Endothelial cell of umbilical vein (primary cell): ENCODE results near the gene MOCOS. TPM values are rescaled to one million over a fixed set of nuclear protein-coding genes. Genes with fewer than 3 reads are reported as not detected.

Experiments used
- BruUV-seq: library from RNA; stranded (reverse); fragments of 400-500 nt; replicated peaks from 2 replicates; lab custom pipeline; 2021; lab: Mats Ljungman, UMichigan
- CTCF ChIA-PET: fragments of 300-600, 350-600 bp; sonication (Branson Sonifier 250); formaldehyde crosslinking; loops from one replicate; lab custom pipeline; 2021; ENCODE audit warnings: antibody characterized with exemption, inconsistent platforms; lab: Charles Lee
- POLR2A ChIA-PET: fragments of 300-600, 350-600 bp; sonication (Branson Sonifier 250); formaldehyde crosslinking; loops from one replicate; lab custom pipeline; 2021; ENCODE audit warnings: antibody characterized with exemption, inconsistent platforms; lab: Charles Lee
- DNase-seq: peaks from one replicate; pipeline ENCODE4 v3.0.0-alpha.2; 2011; ENCODE audit warnings: low read depth, low spot score
- FAIRE-seq: peaks from 2 replicates; lab custom pipeline; 2011; peaks lifted over from hg19 to GRCh38; lab: Jason Lieb, UNC
- H2AFZ ChIP-seq: 2 replicates; pipeline ENCODE4 v1.6.0; 2012; ENCODE audit warnings: low read depth, low read length, control low read depth, inconsistent platforms
- H3K27ac ChIP-seq: 2 replicates; pipeline ENCODE4 v1.5.1; 2011; ENCODE audit warnings: low read depth, mild to moderate bottlenecking, control low read depth, low read length, moderate library complexity; ENCODE audit not compliant: insufficient read depth
- H3K27me3 ChIP-seq, 2 experiments: 2 replicates each; pipeline versions ENCODE4 v1.6.0 to v1.6.1; 2011; ENCODE audit warnings: low read length in 2 of 2, mixed read lengths in 1 of 2; ENCODE audit not compliant: control insufficient read depth in 2 of 2, insufficient read depth in 2 of 2
- H3K36me3 ChIP-seq, 2 experiments: 2 replicates in 1 of 2; 3 replicates in 1 of 2; pipeline ENCODE4 v1.5.1; 2011; ENCODE audit warnings: low read length in 2 of 2, mild to moderate bottlenecking in 1 of 2, moderate library complexity in 1 of 2; ENCODE audit not compliant: control insufficient read depth in 2 of 2, insufficient read depth in 2 of 2; ENCODE audit errors: extremely low read depth in 1 of 2
- H3K4me1 ChIP-seq: 3 replicates; pipeline ENCODE4 v1.5.1; 2011; ENCODE audit warnings: mild to moderate bottlenecking, low read length; ENCODE audit not compliant: control insufficient read depth, insufficient read depth; ENCODE audit errors: extremely low read depth
- H3K4me2 ChIP-seq: 2 replicates; pipeline ENCODE4 v1.6.1; 2011; ENCODE audit warnings: low read length, control low read depth, mixed read lengths; ENCODE audit not compliant: insufficient read depth
- H3K4me3 ChIP-seq, 3 experiments: fragments of 200-600 bp in 1 of 3; sonication (generic), shearing (Covaris generic) in 1 of 3; replicated peaks in 1 of 3; 2 replicates each; pipeline ENCODE4 v1.5.1; 2011 to 2016; ENCODE audit warnings: control low read depth in 3 of 3, low read length in 3 of 3, mild to moderate bottlenecking in 2 of 3, inconsistent platforms in 1 of 3, low read depth in 1 of 3, moderate library complexity in 1 of 3; ENCODE audit not compliant: insufficient read depth in 1 of 3
- H3K79me2 ChIP-seq: 2 replicates; pipeline ENCODE4 v1.6.0; 2012; ENCODE audit warnings: low read length, inconsistent platforms; ENCODE audit not compliant: control insufficient read depth, insufficient read depth
- H3K9ac ChIP-seq: replicated peaks from 2 replicates; pipeline ENCODE3; 2011; ENCODE audit warnings: low read length, control low read depth; ENCODE audit not compliant: insufficient read depth; ENCODE audit errors: extremely low read depth
- H3K9me1 ChIP-seq: replicated peaks from 3 replicates; pipeline ENCODE4 v1.6.0; 2011; ENCODE audit warnings: mild to moderate bottlenecking, low read length; ENCODE audit not compliant: control insufficient read depth, insufficient read depth; ENCODE audit errors: extremely low read depth
- H3K9me3 ChIP-seq: replicated peaks from 2 replicates; pipeline ENCODE4 v1.5.1; 2012; ENCODE audit warnings: low read length, inconsistent platforms; ENCODE audit not compliant: control insufficient read depth, insufficient read depth
- H4K20me1 ChIP-seq: replicated peaks from 2 replicates; pipeline ENCODE3; 2011; ENCODE audit warnings: mild to moderate bottlenecking, low read length; ENCODE audit not compliant: control insufficient read depth, insufficient read depth; ENCODE audit errors: extremely low read depth
- EZH2 ChIP-seq: IDR thresholded peaks from 2 replicates; pipeline ENCODE4 v1.6.1; 2012; ENCODE audit warnings: borderline replicate concordance, low read depth, mild to moderate bottlenecking, moderate library complexity, low read length, inconsistent platforms; ENCODE audit not compliant: severe bottlenecking
- FOS ChIP-seq: IDR thresholded peaks from 2 replicates; pipeline ENCODE4 v1.6.1; 2011; ENCODE audit warnings: mild to moderate bottlenecking, low read length, moderate library complexity, borderline replicate concordance; ENCODE audit not compliant: insufficient read depth
- GATA2 ChIP-seq: IDR thresholded peaks from 2 replicates; pipeline ENCODE4 v1.7.0; 2011; ENCODE audit warnings: low read depth, mild to moderate bottlenecking, moderate library complexity, mixed read lengths, low read length; ENCODE audit not compliant: insufficient read length, insufficient read depth
- JUN ChIP-seq: IDR thresholded peaks from 2 replicates; pipeline ENCODE4 v1.6.1; 2011; ENCODE audit warnings: borderline replicate concordance, low read depth; ENCODE audit not compliant: insufficient read length, insufficient read depth
- MYC ChIP-seq: IDR thresholded peaks from one replicate; pipeline ENCODE4 v1.6.1; 2011; ENCODE audit warnings: mild to moderate bottlenecking, low read depth, low read length
- POLR2A ChIP-seq: IDR thresholded peaks from 2 replicates; pipeline ENCODE4 v1.6.1; 2012; ENCODE audit warnings: low read depth, mild to moderate bottlenecking, control low read depth, low read length
- POLR2AphosphoS5 ChIP-seq: IDR thresholded peaks from 2 replicates; pipeline ENCODE4 v1.6.1; 2012; ENCODE audit warnings: low read depth, mild to moderate bottlenecking, control low read depth, low read length, moderate library complexity; ENCODE audit not compliant: insufficient read depth
- dilution Hi-C: fragments of 300-500 bp; cut with MboI; formaldehyde crosslinking; loops from one replicate; pipeline ENCODE4 v1.15.0; 2019; ENCODE audit warnings: low sequenced_read_pairs; ENCODE audit not compliant: extremely low pct_ligation_motif_present
- intact Hi-C: fragments of 100-400 bp; cut with micrococcal nuclease; formaldehyde crosslinking; loops from one replicate; pipeline ENCODE4 v1.10.0; 2022
- polyA plus RNA-seq, 4 experiments: library from polyadenylated mRNA; depleted of rRNA in 3 of 4; stranded (reverse) in 3 of 4; unstranded in 1 of 4; fragments of >200 nt; gene quantifications; 2 replicates each; pipeline versions ENCODE4 v1.2.1 to v1.2.3, GENCODE V29; 2011 to 2012; ENCODE audit warnings: missing spikeins in 1 of 4
- total RNA-seq: library from RNA; stranded (reverse); gene quantifications from 2 replicates; pipeline ENCODE4 v1.2.3, GENCODE V29; 2021
- TF ChIP-seq, protein P1 (sequence below), 2 donors: IDR thresholded peaks; 1 replicate in 1 of 2; 2 replicates in 1 of 2; pipeline ENCODE4 v1.5.1; 2011; ENCODE audit warnings: low read length in 2 of 2, mild to moderate bottlenecking in 2 of 2, moderate library complexity in 2 of 2, control low read depth in 1 of 2, inconsistent platforms in 1 of 2, low read depth in 1 of 2; ENCODE audit not compliant: insufficient read depth in 1 of 2; ENCODE audit errors: extremely low read depth in 1 of 2
- TF ChIP-seq, protein P2 (sequence below): IDR thresholded peaks from 2 replicates; pipeline ENCODE4 v1.6.1; 2011; ENCODE audit not compliant: insufficient read depth, insufficient read length

MOCOS gene
- total and polyA plus RNA-seq, 2 donors (not counting 3 experiments of a cell fraction or from before 2014, with no cell fraction given) = 0.18 to 0.88 TPM

DNA sequence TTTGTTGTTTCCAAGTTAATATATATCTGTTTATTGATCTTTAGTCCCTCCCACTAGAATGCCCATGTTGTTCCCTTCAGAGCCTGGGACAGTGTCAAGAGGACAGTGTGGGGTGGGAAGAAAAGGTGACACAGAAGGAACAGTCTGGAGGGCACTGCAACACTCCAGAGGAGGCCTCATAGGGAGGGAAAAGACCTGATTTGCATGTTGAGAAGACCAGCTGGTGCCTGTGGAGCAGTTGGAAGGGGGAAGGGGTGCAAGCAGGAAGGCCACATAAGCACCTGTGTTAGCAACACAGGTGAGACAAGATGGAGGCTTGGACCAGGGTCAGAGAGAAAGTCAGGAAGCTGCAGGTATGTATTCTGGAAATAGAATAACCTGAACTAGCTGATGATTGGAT lies 62.1 kb downstream of the MOCOS start:
- Histone ChIP-seq H3K27me3 (peaks cover 2 to 4% of the 10 kb centered on the region in 2 experiments), H3K36me3 (no peaks in the 10 kb centered on the region), H3K4me1 (no peaks in the 10 kb centered on the region), H3K9ac (no peak overlapping the region), H3K79me2 (no peaks in the 10 kb centered on the region), H3K4me2 (no peak overlapping the region), H2AFZ (no peak overlapping the region), H3K9me3 (no peaks in the 10 kb centered on the region), H3K9me1 (no peaks in the 10 kb centered on the region), H3K4me3 (no peak overlapping the region), H4K20me1 (no peaks in the 10 kb centered on the region), H3K27ac (no peak overlapping the region)
- dilution Hi-C loops = no loop called here
- DNase-seq (no peak), FAIRE-seq (no peak)
- ChIA-PET CTCF (no interaction called here), POLR2A (no interaction called here)
- no TSS peak for BruUV-seq
- TF ChIP-seq EZH2 = no peak
- TF ChIP-seq FOS = no peak
- no peak for TF ChIP-seq JUN
- TF ChIP-seq POLR2AphosphoS5 = no peak
- TF ChIP-seq, protein P1, sequence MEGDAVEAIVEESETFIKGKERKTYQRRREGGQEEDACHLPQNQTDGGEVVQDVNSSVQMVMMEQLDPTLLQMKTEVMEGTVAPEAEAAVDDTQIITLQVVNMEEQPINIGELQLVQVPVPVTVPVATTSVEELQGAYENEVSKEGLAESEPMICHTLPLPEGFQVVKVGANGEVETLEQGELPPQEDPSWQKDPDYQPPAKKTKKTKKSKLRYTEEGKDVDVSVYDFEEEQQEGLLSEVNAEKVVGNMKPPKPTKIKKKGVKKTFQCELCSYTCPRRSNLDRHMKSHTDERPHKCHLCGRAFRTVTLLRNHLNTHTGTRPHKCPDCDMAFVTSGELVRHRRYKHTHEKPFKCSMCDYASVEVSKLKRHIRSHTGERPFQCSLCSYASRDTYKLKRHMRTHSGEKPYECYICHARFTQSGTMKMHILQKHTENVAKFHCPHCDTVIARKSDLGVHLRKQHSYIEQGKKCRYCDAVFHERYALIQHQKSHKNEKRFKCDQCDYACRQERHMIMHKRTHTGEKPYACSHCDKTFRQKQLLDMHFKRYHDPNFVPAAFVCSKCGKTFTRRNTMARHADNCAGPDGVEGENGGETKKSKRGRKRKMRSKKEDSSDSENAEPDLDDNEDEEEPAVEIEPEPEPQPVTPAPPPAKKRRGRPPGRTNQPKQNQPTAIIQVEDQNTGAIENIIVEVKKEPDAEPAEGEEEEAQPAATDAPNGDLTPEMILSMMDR (IDR thresholded peaks at IDR 0.05; ENCODE audit: extremely low read depth in 1 of 2, insufficient read depth in 1 of 2, low read depth in 1 of 2, low read length in 2 of 2) = no peak
- no peak for TF ChIP-seq GATA2
- no peak for TF ChIP-seq POLR2A
- TF ChIP-seq MYC = no peak
- TF ChIP-seq, protein P2, sequence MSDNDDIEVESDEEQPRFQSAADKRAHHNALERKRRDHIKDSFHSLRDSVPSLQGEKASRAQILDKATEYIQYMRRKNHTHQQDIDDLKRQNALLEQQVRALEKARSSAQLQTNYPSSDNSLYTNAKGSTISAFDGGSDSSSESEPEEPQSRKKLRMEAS = no peak
- intact Hi-C loops = no loop called here
